VCaP (cell line): ENCODE measurements around the gene ZBED5.

Experiments used
- H3K27ac ChIP-seq: fragments of 450-650 bp; 2 replicates; pipeline ENCODE4 v1.5.1; 2017
- TF ChIP-seq, protein P1 (sequence below): fragments of 450-650 bp; conservative IDR thresholded peaks from 2 replicates; pipeline ENCODE4 v1.5.1; 2017; ENCODE audit warnings: mild to moderate bottlenecking, moderate library complexity

The ZBED5 gene

GRCh38 chr11:10862446-10862845 lies 4.6 kb upstream of the ZBED5 start:
- TF ChIP-seq, protein P1, sequence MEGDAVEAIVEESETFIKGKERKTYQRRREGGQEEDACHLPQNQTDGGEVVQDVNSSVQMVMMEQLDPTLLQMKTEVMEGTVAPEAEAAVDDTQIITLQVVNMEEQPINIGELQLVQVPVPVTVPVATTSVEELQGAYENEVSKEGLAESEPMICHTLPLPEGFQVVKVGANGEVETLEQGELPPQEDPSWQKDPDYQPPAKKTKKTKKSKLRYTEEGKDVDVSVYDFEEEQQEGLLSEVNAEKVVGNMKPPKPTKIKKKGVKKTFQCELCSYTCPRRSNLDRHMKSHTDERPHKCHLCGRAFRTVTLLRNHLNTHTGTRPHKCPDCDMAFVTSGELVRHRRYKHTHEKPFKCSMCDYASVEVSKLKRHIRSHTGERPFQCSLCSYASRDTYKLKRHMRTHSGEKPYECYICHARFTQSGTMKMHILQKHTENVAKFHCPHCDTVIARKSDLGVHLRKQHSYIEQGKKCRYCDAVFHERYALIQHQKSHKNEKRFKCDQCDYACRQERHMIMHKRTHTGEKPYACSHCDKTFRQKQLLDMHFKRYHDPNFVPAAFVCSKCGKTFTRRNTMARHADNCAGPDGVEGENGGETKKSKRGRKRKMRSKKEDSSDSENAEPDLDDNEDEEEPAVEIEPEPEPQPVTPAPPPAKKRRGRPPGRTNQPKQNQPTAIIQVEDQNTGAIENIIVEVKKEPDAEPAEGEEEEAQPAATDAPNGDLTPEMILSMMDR: no peak

DNA sequence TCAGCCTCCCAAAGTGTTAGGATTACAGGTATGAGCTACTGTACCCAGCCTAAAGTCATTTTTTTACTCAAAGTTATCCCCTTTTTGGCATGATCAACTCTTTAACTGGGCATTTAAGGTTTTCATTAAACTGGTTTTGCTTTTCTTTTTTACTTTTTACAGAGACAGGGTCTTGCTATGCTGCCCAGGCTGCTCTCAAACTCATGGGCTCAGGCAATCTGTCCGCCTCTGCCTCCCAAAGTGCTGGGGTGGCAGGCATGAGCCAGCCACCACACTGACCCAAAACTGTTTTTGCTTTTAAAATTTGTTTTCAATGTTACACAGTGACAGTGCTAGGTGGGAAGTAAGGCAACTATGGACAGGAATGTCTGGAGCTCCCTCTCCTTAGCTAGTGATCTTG lies 3.9 kb upstream of the ZBED5 start:
- TF ChIP-seq, protein P1: no peak
- no peak overlapping the region for H3K27ac ChIP-seq

More at GRCh38 chr11:10862446-10862845, 4.6 kb upstream of the ZBED5 start:
- H3K27ac ChIP-seq: no peak overlapping the region

GRCh38 chr11:10861047-10861446 lies 3.2 kb upstream of the ZBED5 start:
- no peak overlapping the region for H3K27ac ChIP-seq
- TF ChIP-seq, protein P1: no peak

DNA sequence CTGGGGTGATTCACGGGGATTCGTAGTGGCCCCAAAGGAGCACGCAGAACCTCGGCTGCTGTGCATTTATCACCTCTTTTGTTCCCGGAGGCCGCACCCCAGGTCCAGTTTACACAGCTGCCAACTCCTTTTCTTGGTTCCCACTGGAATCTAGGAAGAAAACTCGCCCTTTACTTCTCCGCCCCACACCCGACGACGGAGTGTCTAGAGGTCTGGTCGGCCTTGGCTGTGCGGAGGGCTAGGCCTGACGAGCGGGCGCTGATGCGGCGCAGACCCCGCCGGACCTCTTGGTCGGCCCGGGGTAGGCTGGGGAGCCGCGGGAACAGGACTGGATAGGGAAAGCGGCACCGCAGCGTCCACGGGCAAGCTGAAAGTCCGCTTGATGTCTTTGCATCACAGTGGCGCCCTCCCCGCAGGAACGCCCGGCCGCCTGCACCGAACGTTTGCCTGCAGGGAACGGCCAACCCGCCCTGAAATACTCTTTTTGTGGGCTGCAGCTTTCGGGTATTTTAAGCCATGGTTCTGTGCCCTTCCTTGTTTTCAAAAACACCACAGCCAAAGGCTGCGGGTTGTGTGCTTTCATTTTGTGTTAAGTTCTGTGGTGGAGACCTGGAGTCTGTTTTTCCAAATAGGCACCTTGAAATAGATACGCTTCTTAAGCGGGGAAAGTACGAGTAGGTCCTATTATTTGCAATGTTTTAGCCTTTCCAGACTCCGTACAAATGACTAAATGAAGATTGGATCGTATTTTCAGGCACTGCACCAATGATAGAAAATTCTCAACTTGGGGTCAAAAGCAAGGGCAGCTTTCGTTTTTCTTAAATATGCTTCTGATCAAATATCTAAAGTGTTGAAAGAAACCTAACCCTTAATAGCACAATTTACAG lies 829 bp upstream of the ZBED5 start:
- TF ChIP-seq, protein P1: no peak
- H3K27ac ChIP-seq: peak overlapping the region; percentile 98

GRCh38 chr11:10857459-10857708 lies 469 bp downstream of the ZBED5 start:
- H3K27ac ChIP-seq: peak overlapping the region; percentile 98
- TF ChIP-seq, protein P1: no peak

GRCh38 chr11:10856689-10857458 lies 979 bp downstream of the ZBED5 start:
- peak overlapping the region; percentile 98 for H3K27ac ChIP-seq
- TF ChIP-seq, protein P1: no peak

GRCh38 chr11:10855295-10855694 lies 2.6 kb downstream of the ZBED5 start:
- H3K27ac ChIP-seq: no peak overlapping the region
- TF ChIP-seq, protein P1: no peak
